HepG2 (cell line): ENCODE results near the gene MACROD2. TPM values are rescaled to one million over a fixed set of nuclear protein-coding genes. Genes with fewer than 3 reads are reported as not detected.

Experiments
- ATAC-seq: fragments of 200-7000 bp; cut with Tn5 transposase; 3 replicates; pipeline ENCODE4 v1.9.1; 2020; ENCODE audit warnings: mild to moderate bottlenecking, moderate library complexity
- BruUV-seq: library from RNA; stranded (reverse); fragments of 400-500 nt; replicated peaks from 2 replicates; lab custom pipeline; 2021; lab: Mats Ljungman, UMichigan
- CTCF ChIA-PET: fragments of 300-600 bp; formaldehyde crosslinking; extraction: SDS; loops from one replicate; lab custom pipeline; 2021; ENCODE audit warnings: low total read pairs, inconsistent platforms, low intra/inter-chr PET ratio; lab: Yijun Ruan, JAX
- POLR2A ChIA-PET: fragments of 350-600 bp; sonication (Branson Sonifier 250); formaldehyde crosslinking; loops from one replicate; lab custom pipeline; 2020; ENCODE audit warnings: antibody characterized with exemption, inconsistent platforms; lab: Yijun Ruan, JAX
- DNase-seq: peaks from one replicate; pipeline ENCODE4 v3.0.0-alpha.2; 2015; ENCODE audit warnings: low spot score
- FAIRE-seq: peaks from 3 replicates; lab custom pipeline; 2011; peaks lifted over from hg19 to GRCh38; lab: Jason Lieb, UNC
- H2AFZ ChIP-seq: one replicate; pipeline ENCODE4 v1.6.1; 2011; ENCODE audit warnings: low read length, inconsistent platforms
- H3K27ac ChIP-seq: fragments of 300-600 bp; 3 replicates; pipeline ENCODE4 v1.8.0; 2011; ENCODE audit warnings: mixed run types, mild to moderate bottlenecking, mixed read lengths, low read length, inconsistent platforms; ENCODE audit not compliant: insufficient read depth; ENCODE audit errors: extremely low read length
- H3K27me3 ChIP-seq, 2 experiments: fragments of 200-600 bp in 1 of 2; 2 replicates in 1 of 2; 3 replicates in 1 of 2; pipeline versions ENCODE4 v1.6.0 to v1.8.0; 2011; ENCODE audit warnings: low read length in 2 of 2, mild to moderate bottlenecking in 2 of 2, moderate library complexity in 2 of 2, inconsistent platforms in 1 of 2; ENCODE audit not compliant: insufficient read depth in 2 of 2, control insufficient read depth in 1 of 2
- H3K36me3 ChIP-seq, 2 experiments: fragments of 200-600 bp in 1 of 2; replicated peaks in 1 of 2; 2 replicates in 1 of 2; 3 replicates in 1 of 2; pipeline versions ENCODE4 v1.5.1 to v1.8.0; 2011; ENCODE audit warnings: low read length in 2 of 2, inconsistent platforms in 1 of 2; ENCODE audit not compliant: insufficient read depth in 2 of 2, control insufficient read depth in 1 of 2
- H3K4me1 ChIP-seq: 2 replicates; pipeline ENCODE4 v1.5.1; 2012; ENCODE audit warnings: low read length, inconsistent platforms; ENCODE audit not compliant: insufficient read depth
- H3K4me2 ChIP-seq: 2 replicates; pipeline ENCODE4 v1.6.0; 2011; ENCODE audit warnings: low read depth, low read length, inconsistent platforms
- H3K4me3 ChIP-seq, 3 experiments: fragments of 200-600 bp in 1 of 3; sonication (generic), shearing (Covaris generic) in 1 of 3; replicated peaks in 1 of 3; 2 replicates each; pipeline ENCODE4 v1.5.1; 2011 to 2016; ENCODE audit warnings: low read length in 3 of 3, inconsistent platforms in 2 of 3, low read depth in 2 of 3, mild to moderate bottlenecking in 2 of 3, control low read depth in 1 of 3, mixed read lengths in 1 of 3; ENCODE audit not compliant: insufficient read depth in 1 of 3
- H3K79me2 ChIP-seq: one replicate; pipeline ENCODE4 v1.6.1; 2011; ENCODE audit warnings: low read length, inconsistent platforms; ENCODE audit not compliant: insufficient read depth
- H3K9ac ChIP-seq: 2 replicates; pipeline ENCODE4 v1.6.0; 2011; ENCODE audit warnings: mild to moderate bottlenecking, low read depth, low read length, inconsistent platforms; ENCODE audit not compliant: insufficient read depth
- H3K9me3 ChIP-seq: 2 replicates; pipeline ENCODE4 v1.5.1; 2012; ENCODE audit warnings: mild to moderate bottlenecking, low read length
- H4K20me1 ChIP-seq: 2 replicates; pipeline ENCODE4 v1.6.0; 2011; ENCODE audit warnings: inconsistent platforms, mild to moderate bottlenecking, low read length, moderate library complexity; ENCODE audit not compliant: insufficient read depth
- ATF7 ChIP-seq, 2 experiments: fragments of 450-650 bp in 1 of 2; sonication (generic) in 1 of 2; formaldehyde crosslinking in 1 of 2; IDR thresholded peaks; 2 replicates each; pipeline versions ENCODE4 v1.4.0 to v1.6.1; 2016 to 2020; ENCODE audit warnings: antibody characterized with exemption in 1 of 2, mild to moderate bottlenecking in 1 of 2, missing genetic modification reagents in 1 of 2
- MAFF ChIP-seq: IDR thresholded peaks from 2 replicates; pipeline ENCODE4 v1.6.1; 2011; ENCODE audit warnings: low read depth, low read length, improper control_type of control experiment
- MAFK ChIP-seq, 2 experiments: IDR thresholded peaks in 1 of 2; conservative IDR thresholded peaks in 1 of 2; 2 replicates each; pipeline ENCODE4 v1.6.1; 2011; ENCODE audit warnings: improper control_type of control experiment in 2 of 2, low read length in 2 of 2
- MTA3 ChIP-seq: sonication (generic); formaldehyde crosslinking; IDR thresholded peaks from 2 replicates; pipeline ENCODE4 v1.4.0; 2020; ENCODE audit warnings: missing genetic modification reagents
- ZBTB20 ChIP-seq: sonication (generic); formaldehyde crosslinking; IDR thresholded peaks from 2 replicates; pipeline ENCODE4 v1.8.1; 2023; ENCODE audit warnings: missing genetic modification reagents, low read depth, mild to moderate bottlenecking, borderline replicate concordance
- WGBS: methylation state at CpG from one replicate; pipeline ENCODE4 v1.1.6; 2017; ENCODE audit warnings: low lambda C conversion rate; 5-methylcytosine and 5-hydroxymethylcytosine counted together
- in situ Hi-C: cut with HindIII; loops from 2 replicates; pipeline ENCODE4 v1.10.0; 2017; ENCODE audit warnings: low pct_unique_long_range_greater_than_20kb; ENCODE audit not compliant: extremely low pct_ligation_motif_present
- intact Hi-C: fragments of 100-400 bp; cut with micrococcal nuclease; formaldehyde crosslinking; loops from one replicate; pipeline ENCODE4 v1.10.0; 2022; ENCODE audit not compliant: unreplicated experiment
- polyA plus RNA-seq, 8 experiments: library from polyadenylated mRNA; depleted of rRNA in 3 of 8; stranded (reverse) in 7 of 8; unstranded in 1 of 8; fragments of >200 nt; fragmentation: Illumina TruSeq in 4 of 8; extraction: Trizol in 4 of 8; gene quantifications; 2 replicates each; pipeline versions ENCODE4 v1.2.1 to v1.2.3, GENCODE V29; 2011 to 2016; ENCODE audit warnings: low read depth in 4 of 8, missing spikeins in 1 of 8, mixed read lengths in 1 of 8; ENCODE audit not compliant: insufficient read depth in 1 of 8
- total RNA-seq, 5 experiments: library from RNA; depleted of rRNA; stranded (reverse); fragments of >200 nt; fragmentation: Illumina TruSeq; extraction: Trizol; gene quantifications; 2 replicates each; pipeline ENCODE4 v1.2.3, GENCODE V29; 2016; ENCODE audit warnings: low read depth in 1 of 5

MACROD2 gene
- total and polyA plus RNA-seq, 2 of the 13 experiments (the other 11 are each of a cell fraction or from before 2014, with no cell fraction given): 0.13 to 0.51 TPM

DNA sequence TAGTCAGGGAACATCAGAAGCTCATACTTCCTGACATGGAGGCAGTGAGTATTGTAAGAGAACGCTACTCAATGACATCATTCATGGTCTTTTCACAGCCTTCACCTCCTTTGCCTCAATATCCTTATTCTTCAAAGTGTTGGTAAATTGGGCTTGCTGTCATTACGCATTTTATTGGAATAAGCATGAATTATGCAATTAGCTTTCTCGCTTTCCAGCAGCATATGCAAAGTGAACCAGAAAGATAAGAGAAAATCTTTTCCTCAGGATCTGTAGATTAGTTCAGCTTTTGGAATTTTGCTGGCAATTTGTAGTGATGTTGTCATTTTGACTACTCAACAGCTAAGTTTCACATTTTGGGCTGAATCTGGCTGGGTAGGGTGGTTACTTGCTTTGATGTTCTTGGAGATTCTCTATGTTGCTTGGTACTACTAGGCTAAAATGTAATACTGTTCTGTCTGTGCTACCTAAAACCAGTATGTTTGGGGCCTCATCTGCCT, 1565.8 kb downstream of the MACROD2 start:
- CTCF ChIA-PET: no interaction called here

DNA sequence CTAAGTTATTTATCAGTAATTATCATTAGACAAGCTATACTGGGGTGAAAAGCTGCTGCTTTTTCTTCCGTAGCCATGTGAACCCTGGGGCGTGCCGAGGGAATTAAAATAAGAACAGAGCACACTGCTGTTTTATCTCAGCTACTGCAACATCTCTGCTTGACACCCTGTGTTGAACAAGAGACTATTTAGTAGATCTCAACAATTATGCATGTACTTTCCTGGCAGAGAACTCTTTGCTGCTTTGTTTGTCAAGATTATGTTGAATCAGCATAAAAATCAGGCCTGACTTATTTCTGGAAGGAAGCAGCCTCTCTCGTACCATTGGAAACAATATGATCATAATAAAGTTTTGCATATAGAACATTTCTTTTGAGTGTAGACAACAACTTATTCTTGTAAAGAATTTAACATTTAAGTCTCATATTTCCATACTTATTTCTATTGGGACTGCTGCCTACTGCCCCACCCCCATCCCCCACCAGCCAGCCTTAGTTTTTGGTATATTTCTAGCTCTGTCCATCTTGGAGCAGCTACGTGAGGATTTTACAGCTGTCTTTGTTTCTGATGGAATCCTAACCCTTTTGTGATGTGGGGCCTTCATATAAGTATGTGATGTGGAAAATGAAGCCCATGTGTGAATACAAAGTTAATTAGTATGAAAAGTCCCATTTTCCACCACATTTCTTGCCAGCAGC, 1566.5 kb downstream of the MACROD2 start:
- TF ChIP-seq ZBTB20 (CRISPR knock-in tag): no peak
- peak; percentile 98 for TF ChIP-seq MAFF
- TF ChIP-seq MAFK (conservative IDR thresholded peaks at IDR 0.05 in 1 of 2, IDR thresholded peaks at IDR 0.05 in 1 of 2; ENCODE audit: low read length in 2 of 2): peak; percentile 98
- TF ChIP-seq, all 625 proteins: peak for 2
- Histone ChIP-seq H3K27me3 (no peaks in the 10 kb centered on the region), H2AFZ (no peak overlapping the region), H3K27ac (no peak overlapping the region), H3K36me3 (no peaks in the 10 kb centered on the region), H3K79me2 (no peaks in the 10 kb centered on the region), H3K4me1 (no peaks in the 10 kb centered on the region), H3K9ac (no peak overlapping the region), H3K4me3 (no peak overlapping the region), H4K20me1 (no peaks in the 10 kb centered on the region), H3K4me2 (no peak overlapping the region), H3K9me3 (peaks cover 88% of the 10 kb centered on the region)
- no peak for DNase-seq
- whole genome bisulfite sequencing: 46% methylated on average over 5 of the region's 5 CpGs
- no peak for ATAC-seq
- BruUV-seq: no TSS peak
- no peak for FAIRE-seq
- in situ Hi-C loops: no loop called here
- ChIA-PET POLR2A (no interaction called here), CTCF (no interaction called here)
- intact Hi-C loops: no loop called here

More for the DNA sequence above, 1565.8 kb downstream of the MACROD2 start:
- WGBS: 13% methylated on average over 3 of the region's 3 CpGs
- H3K4me2 ChIP-seq: no peak overlapping the region
- intact Hi-C loops: no loop called here
- BruUV-seq: no TSS peak
- peak; percentile 80 for TF ChIP-seq ATF7 (IDR thresholded peaks at IDR 0.05)
- TF ChIP-seq ATF7 (CRISPR knock-in tag; IDR thresholded peaks at IDR 0.05): no peak
- TF ChIP-seq MTA3 (CRISPR knock-in tag): no peak
- TF ChIP-seq, all 625 proteins: peak for 1
- no peak for DNase-seq
- peaks cover 89% of the 10 kb centered on the region for H3K9me3 ChIP-seq
- in situ Hi-C loops: no loop called here
- ATAC-seq: no peak
- H3K27me3 ChIP-seq: no peaks in the 10 kb centered on the region
- no peaks in the 10 kb centered on the region for H3K36me3 ChIP-seq
- no peak overlapping the region for H3K4me3 ChIP-seq
- POLR2A ChIA-PET: no interaction called here
- H4K20me1 ChIP-seq: no peaks in the 10 kb centered on the region
- H3K79me2 ChIP-seq: no peaks in the 10 kb centered on the region
- FAIRE-seq: no peak
- H3K27ac ChIP-seq: no peak overlapping the region
- H2AFZ ChIP-seq: no peak overlapping the region
- H3K9ac ChIP-seq: no peak overlapping the region
- H3K4me1 ChIP-seq: no peaks in the 10 kb centered on the region
